A549 treated with CpdA at 1 μM for 4 hours (cell line): ENCODE data around the gene SLC13A1. TPM values are rescaled to one million over a fixed set of nuclear protein-coding genes. Genes with fewer than 3 reads are reported as not detected.

Source experiments
- total RNA-seq: library from RNA; stranded (reverse); fragments of 200-300 nt; extraction: Qiagen RNA extraction; gene quantifications from 5 replicates; pipeline ENCODE4 v1.2.3, GENCODE V29; 2022; ENCODE audit warnings: low read depth

The SLC13A1 gene, protein sequence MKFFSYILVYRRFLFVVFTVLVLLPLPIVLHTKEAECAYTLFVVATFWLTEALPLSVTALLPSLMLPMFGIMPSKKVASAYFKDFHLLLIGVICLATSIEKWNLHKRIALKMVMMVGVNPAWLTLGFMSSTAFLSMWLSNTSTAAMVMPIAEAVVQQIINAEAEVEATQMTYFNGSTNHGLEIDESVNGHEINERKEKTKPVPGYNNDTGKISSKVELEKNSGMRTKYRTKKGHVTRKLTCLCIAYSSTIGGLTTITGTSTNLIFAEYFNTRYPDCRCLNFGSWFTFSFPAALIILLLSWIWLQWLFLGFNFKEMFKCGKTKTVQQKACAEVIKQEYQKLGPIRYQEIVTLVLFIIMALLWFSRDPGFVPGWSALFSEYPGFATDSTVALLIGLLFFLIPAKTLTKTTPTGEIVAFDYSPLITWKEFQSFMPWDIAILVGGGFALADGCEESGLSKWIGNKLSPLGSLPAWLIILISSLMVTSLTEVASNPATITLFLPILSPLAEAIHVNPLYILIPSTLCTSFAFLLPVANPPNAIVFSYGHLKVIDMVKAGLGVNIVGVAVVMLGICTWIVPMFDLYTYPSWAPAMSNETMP
- not detected in 5 replicates for total RNA-seq

DNA sequence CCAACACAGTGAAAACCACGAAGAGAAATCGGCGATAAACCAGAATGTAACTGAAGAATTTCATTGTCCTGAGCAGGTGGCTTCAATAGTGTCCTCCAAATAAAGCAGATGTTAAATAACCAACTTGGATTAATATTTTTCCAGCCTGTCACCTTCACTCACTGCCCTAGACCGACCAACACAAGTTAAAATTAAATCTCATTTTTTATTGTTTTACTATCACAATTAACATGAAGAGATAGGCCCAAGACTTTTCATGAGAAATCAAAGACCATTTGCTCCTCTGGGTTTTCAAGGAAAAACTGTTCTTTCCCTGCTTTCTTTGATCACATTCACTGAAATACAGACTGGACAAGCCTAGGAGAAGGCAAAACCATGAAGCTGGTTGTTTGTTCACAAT, at the start of gene SLC13A1:
SLC13A1 (minus strand) TSS at position 87 of the 400 bp plus-strand sequence; CDS start at position 64, 23 bp downstream.

Other genes with a start within 250 kb of the SLC13A1 start
- gene TAS2R16, start 204.3 kb downstream of the SLC13A1 start, total RNA-seq, result not detected in 5 replicates